Subcutaneous adipose tissue (tissue), 4 donors: ENCODE measurements around the gene TRMT6. TPM values are rescaled to one million over a fixed set of nuclear protein-coding genes. Genes with fewer than 3 reads are reported as not detected.

ENCODE experiments used
- total RNA-seq, 4 donors: library from RNA; depleted of rRNA; stranded (reverse); fragments of >200 nt; gene quantifications; one replicate each; pipeline ENCODE4 v1.1.0, GENCODE V29; 2016
- TF ChIP-seq, protein P1 (sequence below): fragments of 450-650 bp; IDR thresholded peaks from one replicate; pipeline ENCODE4 v1.5.1; 2016; ENCODE audit warnings: low read depth, mild to moderate bottlenecking, control low read depth, antibody characterized with exemption, moderate library complexity

The TRMT6 gene
- total RNA-seq, 4 donors from 2014 or later: 6.4 to 9.6 (median 8.1) TPM

DNA sequence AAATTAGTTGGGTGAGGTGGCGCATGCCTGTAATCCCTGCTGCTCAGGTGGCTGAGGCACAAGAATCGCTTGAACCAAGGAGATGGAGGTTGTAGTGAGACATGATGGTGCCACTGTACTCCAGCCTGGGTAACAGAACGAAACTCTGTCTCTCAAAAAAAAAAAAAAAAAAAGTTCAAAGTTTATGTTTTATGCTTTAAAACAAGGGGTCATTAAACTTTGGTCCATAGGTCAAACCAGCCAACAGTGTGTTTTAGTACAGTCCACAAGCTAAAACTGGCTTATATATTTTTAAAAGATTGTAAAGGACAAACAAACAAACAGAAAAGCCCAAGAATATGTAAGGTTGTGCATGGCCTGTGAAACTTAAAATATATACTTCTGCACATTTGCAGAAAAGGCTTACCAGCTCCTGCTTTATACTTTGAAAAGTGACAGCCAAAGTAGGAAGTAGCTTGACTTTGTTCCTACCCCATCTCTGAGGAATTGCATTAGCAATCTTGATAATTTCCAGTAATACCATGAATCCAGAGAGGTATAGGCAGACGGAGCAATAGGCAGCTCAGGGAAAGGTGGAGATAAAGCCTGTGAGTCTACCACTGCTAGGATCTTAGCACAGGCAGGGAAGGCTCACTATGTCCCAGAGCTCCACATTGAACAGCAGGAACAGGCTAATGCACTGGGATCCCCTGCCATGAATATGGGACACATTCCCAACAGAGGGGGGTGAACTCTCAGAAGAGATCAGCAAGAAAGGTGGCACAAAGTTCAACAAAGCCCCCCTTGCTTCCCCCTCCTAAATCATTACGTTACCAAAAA, 30.6 kb upstream of the TRMT6 start:
- TF ChIP-seq, protein P1, sequence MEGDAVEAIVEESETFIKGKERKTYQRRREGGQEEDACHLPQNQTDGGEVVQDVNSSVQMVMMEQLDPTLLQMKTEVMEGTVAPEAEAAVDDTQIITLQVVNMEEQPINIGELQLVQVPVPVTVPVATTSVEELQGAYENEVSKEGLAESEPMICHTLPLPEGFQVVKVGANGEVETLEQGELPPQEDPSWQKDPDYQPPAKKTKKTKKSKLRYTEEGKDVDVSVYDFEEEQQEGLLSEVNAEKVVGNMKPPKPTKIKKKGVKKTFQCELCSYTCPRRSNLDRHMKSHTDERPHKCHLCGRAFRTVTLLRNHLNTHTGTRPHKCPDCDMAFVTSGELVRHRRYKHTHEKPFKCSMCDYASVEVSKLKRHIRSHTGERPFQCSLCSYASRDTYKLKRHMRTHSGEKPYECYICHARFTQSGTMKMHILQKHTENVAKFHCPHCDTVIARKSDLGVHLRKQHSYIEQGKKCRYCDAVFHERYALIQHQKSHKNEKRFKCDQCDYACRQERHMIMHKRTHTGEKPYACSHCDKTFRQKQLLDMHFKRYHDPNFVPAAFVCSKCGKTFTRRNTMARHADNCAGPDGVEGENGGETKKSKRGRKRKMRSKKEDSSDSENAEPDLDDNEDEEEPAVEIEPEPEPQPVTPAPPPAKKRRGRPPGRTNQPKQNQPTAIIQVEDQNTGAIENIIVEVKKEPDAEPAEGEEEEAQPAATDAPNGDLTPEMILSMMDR: no peak

DNA sequence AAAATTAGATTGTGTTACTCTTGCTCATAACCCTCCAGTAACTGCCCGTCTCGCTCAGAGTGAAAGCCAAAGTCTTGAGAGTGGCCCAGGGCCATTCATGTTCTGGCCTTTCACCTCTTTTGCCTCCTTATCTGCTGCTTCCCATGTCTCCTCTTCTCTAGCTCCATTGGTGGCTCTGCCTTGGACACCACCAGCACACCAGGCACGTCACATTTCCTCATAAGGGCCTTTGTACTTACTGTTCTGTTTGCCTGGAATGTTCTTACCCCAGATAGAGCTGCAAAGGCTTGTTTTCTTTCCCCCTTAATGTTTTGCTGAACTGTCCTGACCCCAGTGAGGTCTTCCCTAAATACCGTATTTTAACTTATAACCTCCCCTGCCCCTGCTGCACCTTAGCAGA, 29.5 kb upstream of the TRMT6 start:
- TF ChIP-seq, protein P1: no peak

DNA sequence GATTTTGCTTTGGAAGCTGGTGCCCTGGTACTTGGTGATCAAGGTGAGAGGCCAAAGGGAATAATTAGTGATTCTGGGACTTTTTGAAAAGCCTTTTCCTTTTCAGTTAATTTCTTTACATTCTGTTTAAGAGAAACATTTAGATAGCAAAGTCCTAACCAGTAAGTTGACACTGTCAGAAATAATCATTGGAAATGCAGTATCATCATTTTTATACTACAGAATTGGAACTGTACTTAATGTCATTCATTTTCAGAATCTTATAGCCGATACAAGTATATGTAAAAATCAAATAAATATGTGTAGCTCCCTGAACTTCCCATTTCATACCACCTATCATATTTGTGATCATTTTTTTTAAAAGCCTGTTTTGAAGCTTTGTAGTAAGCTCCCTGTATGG, 27.6 kb upstream of the TRMT6 start:
- TF ChIP-seq, protein P1: no peak

DNA sequence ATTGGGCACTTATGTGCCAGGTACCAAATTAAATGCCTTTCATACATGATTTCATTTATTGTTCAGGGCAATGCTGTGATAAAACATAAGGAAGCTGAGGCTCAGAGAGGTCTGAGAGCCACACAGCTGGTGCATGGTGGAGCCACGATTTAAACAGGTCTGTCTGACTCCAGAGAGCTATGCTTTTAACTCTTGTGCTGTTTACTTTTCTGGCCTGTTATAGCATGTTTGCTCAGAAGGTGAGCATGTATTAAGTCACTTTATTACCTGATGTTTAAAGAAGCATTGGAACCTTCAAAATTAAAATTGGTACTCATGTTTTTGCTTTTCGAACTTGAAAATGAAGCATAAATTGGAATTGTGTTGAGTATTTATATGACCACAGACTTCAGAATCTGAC, 26.9 kb upstream of the TRMT6 start:
- TF ChIP-seq, protein P1: no peak

DNA sequence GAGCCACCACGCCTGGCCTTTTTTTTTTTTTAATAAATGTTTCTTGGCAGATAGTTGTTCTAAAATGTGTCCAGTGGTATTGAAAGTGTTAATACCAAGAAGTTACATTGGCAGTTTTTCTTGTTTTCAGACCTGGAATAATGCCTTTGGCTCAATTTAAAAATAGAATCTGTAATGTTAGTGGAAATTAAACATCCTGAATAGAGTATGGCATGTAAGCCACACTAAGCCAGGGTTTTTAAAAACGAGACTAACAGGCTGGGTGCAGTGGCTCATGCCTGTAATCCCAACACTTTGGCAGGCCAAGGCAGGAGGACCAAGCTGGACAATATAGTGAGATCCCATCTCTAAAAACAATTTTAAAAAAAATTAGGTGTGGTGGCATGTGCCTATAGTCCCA, 25.4 kb upstream of the TRMT6 start:
- TF ChIP-seq, protein P1: no peak

DNA sequence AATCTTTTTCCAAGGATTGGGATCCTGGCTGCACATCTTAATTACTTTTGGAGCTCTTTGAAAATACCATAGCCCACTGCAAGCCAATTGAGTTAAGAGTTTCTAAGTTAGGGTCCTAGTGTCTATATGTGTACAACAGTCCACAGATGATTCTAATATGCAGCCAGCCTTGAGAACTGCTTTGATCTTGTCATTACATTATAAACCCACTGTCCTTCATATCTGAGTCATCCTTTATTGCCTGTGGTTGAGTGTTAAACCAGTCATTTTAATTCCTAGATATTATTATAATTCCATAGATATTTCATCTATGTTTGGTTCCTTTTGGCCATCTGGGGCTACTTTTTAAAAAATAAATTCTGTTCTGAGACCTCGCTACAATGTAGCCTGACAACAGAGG, 24.2 kb upstream of the TRMT6 start:
- TF ChIP-seq, protein P1: no peak

DNA sequence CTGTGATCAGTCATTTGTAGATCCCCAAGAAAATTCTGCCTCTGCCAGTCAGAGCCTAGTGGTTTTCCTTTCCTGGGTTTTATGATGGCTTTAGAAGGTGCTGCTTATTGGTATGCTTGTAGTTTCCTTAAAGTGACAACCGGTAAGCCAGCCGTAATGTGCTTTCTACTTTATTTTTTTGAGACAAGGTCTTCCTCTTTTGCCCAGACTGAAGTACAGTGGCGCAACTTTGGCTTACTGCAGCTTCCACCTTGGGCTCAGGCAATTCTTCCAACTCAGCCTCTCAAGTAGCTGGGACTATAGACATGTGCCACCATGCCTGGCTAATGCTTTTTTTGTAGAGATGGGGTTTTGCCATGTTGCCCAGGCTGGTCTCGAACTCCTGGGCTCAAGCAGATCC, 23.6 kb upstream of the TRMT6 start:
- TF ChIP-seq, protein P1: no peak
